Panc1 (cell line): Measurements from ENCODE around the gene HNRNPAB. TPM values are rescaled to one million over a fixed set of nuclear protein-coding genes. Genes with fewer than 3 reads are reported as not detected.

Experiments used
- ATAC-seq: fragments of 200-7000 bp; cut with Tn5 transposase; 2 replicates; pipeline ENCODE4 v1.9.1; 2020; ENCODE audit warnings: mild to moderate bottlenecking, moderate library complexity
- BruUV-seq: library from RNA; stranded (reverse); fragments of 400-500 nt; replicated peaks from 2 replicates; lab custom pipeline; 2021; lab: Mats Ljungman, UMichigan
- CTCF ChIA-PET: fragments of 300-600 bp; sonication (Branson Sonifier 250); formaldehyde crosslinking; loops from one replicate; lab custom pipeline; 2022; ENCODE audit warnings: antibody characterized with exemption; lab: Charles Lee
- POLR2A ChIA-PET: fragments of 300-600 bp; sonication (Branson Sonifier 250); formaldehyde crosslinking; loops from one replicate; lab custom pipeline; 2022; ENCODE audit warnings: antibody characterized with exemption; lab: Charles Lee
- DNase-seq: peaks from one replicate; pipeline ENCODE4 v3.0.0-alpha.2; 2010; ENCODE audit warnings: low read depth, low spot score
- H3K27ac ChIP-seq: 2 replicates; pipeline ENCODE4 v1.5.1; 2011; ENCODE audit warnings: mild to moderate bottlenecking, low read length, inconsistent platforms
- H3K27me3 ChIP-seq: fragments of 200-500 bp; sonication (Bioruptor generic); 2 replicates; pipeline ENCODE4 v1.6.0; 2014; ENCODE audit warnings: low read length, inconsistent platforms; ENCODE audit not compliant: control insufficient read depth, insufficient read depth
- H3K36me3 ChIP-seq: fragments of 200-500 bp; sonication (Bioruptor generic); 2 replicates; pipeline ENCODE4 v1.5.1; 2014; ENCODE audit warnings: inconsistent platforms, mild to moderate bottlenecking, low read length, moderate library complexity; ENCODE audit not compliant: control insufficient read depth, insufficient read depth
- H3K4me1 ChIP-seq: 2 replicates; pipeline ENCODE4 v1.5.1; 2011; ENCODE audit warnings: inconsistent platforms, mild to moderate bottlenecking, low read length, moderate library complexity; ENCODE audit not compliant: control insufficient read depth, insufficient read depth
- H3K4me3 ChIP-seq, 2 experiments: 2 replicates each; pipeline ENCODE4 v1.5.1; 2011 to 2012; ENCODE audit warnings: low read depth in 2 of 2, low read length in 2 of 2, mild to moderate bottlenecking in 2 of 2, inconsistent platforms in 1 of 2, moderate library complexity in 1 of 2
- H3K9me3 ChIP-seq: fragments of 200-500 bp; sonication (Bioruptor generic); 2 replicates; pipeline ENCODE4 v1.5.1; 2014; ENCODE audit warnings: low read depth, mild to moderate bottlenecking, inconsistent platforms, low read length, moderate library complexity; ENCODE audit not compliant: control insufficient read depth, insufficient read depth
- CTCF ChIP-seq: fragments of 450-650 bp; IDR thresholded peaks from 2 replicates; pipeline ENCODE4 v1.5.1; 2017; ENCODE audit warnings: mild to moderate bottlenecking
- POLR2AphosphoS5 ChIP-seq: IDR thresholded peaks from 2 replicates; pipeline ENCODE4 v1.6.1; 2012; ENCODE audit warnings: mild to moderate bottlenecking, low read depth, low read length, moderate library complexity
- REST ChIP-seq, 2 experiments: IDR thresholded peaks; 2 replicates each; pipeline ENCODE4 v1.6.1; 2011 to 2012; ENCODE audit warnings: low read depth in 2 of 2, control low read depth in 1 of 2, low read length in 1 of 2, mild to moderate bottlenecking in 1 of 2, moderate library complexity in 1 of 2; ENCODE audit not compliant: insufficient read depth in 1 of 2
- SIN3A ChIP-seq: IDR thresholded peaks from 2 replicates; pipeline ENCODE4 v1.6.1; 2012; ENCODE audit warnings: low read depth, mild to moderate bottlenecking, low read length, moderate library complexity, borderline replicate concordance; ENCODE audit not compliant: insufficient read depth
- TCF7L2 ChIP-seq: IDR thresholded peaks from 2 replicates; pipeline ENCODE4 v1.6.1; 2011; ENCODE audit warnings: mild to moderate bottlenecking, low read depth, low read length, inconsistent platforms
- in situ Hi-C: cut with HindIII; loops from 2 replicates; pipeline ENCODE4 v1.10.0; 2016; ENCODE audit warnings: low sequenced_read_pairs, low pct_unique_long_range_greater_than_20kb
- intact Hi-C: fragments of 100-400 bp; cut with micrococcal nuclease; formaldehyde crosslinking; loops from one replicate; pipeline ENCODE4 v1.10.0; 2022; ENCODE audit not compliant: unreplicated experiment
- total RNA-seq: library from RNA; stranded (reverse); gene quantifications from one replicate; pipeline ENCODE4 v1.2.1, GENCODE V29; 2021; ENCODE audit not compliant: unreplicated experiment

Gene HNRNPAB
- total RNA-seq, 1 experiment from 2014 or later, result 273 TPM

- ChIA-PET CTCF (interaction anchor here (0.7 kb wide), 1 partner anchor 19 kb away, joined by 6 read pairs; no protein-coding TSS in a partner anchor), POLR2A (interaction anchor here (0.7 to 1.2 kb wide), 2 partner anchors 15 to 20 kb away, joined by 3 to 9 read pairs; no protein-coding TSS in a partner anchor)
- Histone ChIP-seq H3K27me3 (no peaks in the 10 kb centered on the region), H3K36me3 (peaks cover 2% of the 10 kb centered on the region; the same call in 1 of the 2 replicates), H3K9me3 (no peaks in the 10 kb centered on the region), H3K4me1 (peaks cover 21% of the 10 kb centered on the region), H3K27ac (peak overlapping the region; percentile 89), H3K4me3 (peak overlapping the region; percentile 78 to 86)
- no peak for TF ChIP-seq POLR2AphosphoS5
- no peak for TF ChIP-seq CTCF
- no peak for TF ChIP-seq SIN3A
- TF ChIP-seq TCF7L2, result no peak
- no peak for TF ChIP-seq REST (IDR thresholded peaks at IDR 0.05; ENCODE audit: insufficient read depth in 1 of 2, low read depth in 2 of 2, low read length in 1 of 2)
- TSS peak; percentile 56 for BruUV-seq
- in situ Hi-C loops, result no loop called here
- DNase-seq, result no peak
- intact Hi-C loops, result no loop called here
- ATAC-seq, result no peak
Observed at GRCh38 chr5:178230879-178231538, 26.7 kb downstream of the HNRNPAB start.

GRCh38 chr5:178231539-178232123, 27.3 kb downstream of the HNRNPAB start:
- Histone ChIP-seq H3K4me3 (peak overlapping the region; percentile 78 to 86), H3K27me3 (no peaks in the 10 kb centered on the region), H3K27ac (peak overlapping the region; percentile 89), H3K36me3 (peaks cover 2% of the 10 kb centered on the region; the same call in 1 of the 2 replicates), H3K9me3 (no peaks in the 10 kb centered on the region), H3K4me1 (peaks cover 21% of the 10 kb centered on the region)
- POLR2A ChIA-PET, result interaction anchor here (1.2 kb wide), 1 partner anchor 16 kb away, joined by 3 read pairs; no protein-coding TSS in a partner anchor
- DNase-seq, result no peak
- intact Hi-C loops (no loop called here), in situ Hi-C loops (no loop called here)
- CTCF ChIA-PET, result interaction anchor here (0.7 kb wide), 1 partner anchor 253 kb away, joined by 4 read pairs; no protein-coding TSS in a partner anchor
- TF ChIP-seq TCF7L2, result no peak
- no peak for TF ChIP-seq REST (IDR thresholded peaks at IDR 0.05; ENCODE audit: insufficient read depth in 1 of 2, low read depth in 2 of 2, low read length in 1 of 2)
- no peak for TF ChIP-seq CTCF
- TF ChIP-seq POLR2AphosphoS5, result no peak
- TF ChIP-seq SIN3A, result no peak
- no TSS peak for BruUV-seq
- no peak; the same call in 1 of the 2 replicates for ATAC-seq
